Measurements from ENCODE around the gene RAPGEF6.

DNA sequence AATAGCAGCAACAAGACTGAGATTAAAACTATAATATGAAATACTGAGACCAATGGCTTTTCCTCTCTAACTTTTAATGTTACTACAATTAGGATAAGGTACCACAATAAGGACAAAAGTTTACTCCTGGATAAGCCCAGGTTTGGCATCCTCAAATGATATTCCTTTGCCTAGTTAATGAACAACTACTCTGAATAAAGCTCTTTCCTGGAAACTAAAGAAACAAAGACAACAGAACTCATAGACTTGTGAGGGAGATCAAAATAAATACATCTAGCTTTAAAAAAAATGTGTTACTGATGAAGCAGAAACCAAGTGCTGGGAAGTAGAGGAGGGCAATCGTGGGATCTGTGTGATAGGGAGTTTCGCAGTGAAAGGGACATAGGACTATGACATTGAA is 19.3 kb upstream of the RAPGEF6 start:
- TF ChIP-seq EP300 (IDR thresholded peaks at IDR 0.05): no peak
- TF ChIP-seq, protein P1, sequence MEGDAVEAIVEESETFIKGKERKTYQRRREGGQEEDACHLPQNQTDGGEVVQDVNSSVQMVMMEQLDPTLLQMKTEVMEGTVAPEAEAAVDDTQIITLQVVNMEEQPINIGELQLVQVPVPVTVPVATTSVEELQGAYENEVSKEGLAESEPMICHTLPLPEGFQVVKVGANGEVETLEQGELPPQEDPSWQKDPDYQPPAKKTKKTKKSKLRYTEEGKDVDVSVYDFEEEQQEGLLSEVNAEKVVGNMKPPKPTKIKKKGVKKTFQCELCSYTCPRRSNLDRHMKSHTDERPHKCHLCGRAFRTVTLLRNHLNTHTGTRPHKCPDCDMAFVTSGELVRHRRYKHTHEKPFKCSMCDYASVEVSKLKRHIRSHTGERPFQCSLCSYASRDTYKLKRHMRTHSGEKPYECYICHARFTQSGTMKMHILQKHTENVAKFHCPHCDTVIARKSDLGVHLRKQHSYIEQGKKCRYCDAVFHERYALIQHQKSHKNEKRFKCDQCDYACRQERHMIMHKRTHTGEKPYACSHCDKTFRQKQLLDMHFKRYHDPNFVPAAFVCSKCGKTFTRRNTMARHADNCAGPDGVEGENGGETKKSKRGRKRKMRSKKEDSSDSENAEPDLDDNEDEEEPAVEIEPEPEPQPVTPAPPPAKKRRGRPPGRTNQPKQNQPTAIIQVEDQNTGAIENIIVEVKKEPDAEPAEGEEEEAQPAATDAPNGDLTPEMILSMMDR (IDR thresholded peaks at IDR 0.05): no peak
